Cardiac fibroblast (primary cell): Measurements from ENCODE around the gene TMEM9B.

Experiments
- DNase-seq, 2 donors: peaks; one replicate each; pipeline versions ENCODE4 v3.0.0 to v3.0.0-alpha.2; 2010; ENCODE audit warnings: low read depth in 2 of 2
- H3K4me3 ChIP-seq, 2 donors: replicated peaks in 1 of 2; 1 replicate in 1 of 2; 2 replicates in 1 of 2; pipeline ENCODE4 v1.5.1; 2011; ENCODE audit warnings: low read depth in 2 of 2, low read length in 2 of 2, mild to moderate bottlenecking in 2 of 2, moderate library complexity in 1 of 2
- CTCF ChIP-seq: IDR thresholded peaks from one replicate; pipeline ENCODE4 v1.5.1; 2011; ENCODE audit warnings: low read depth, mild to moderate bottlenecking, low read length, inconsistent platforms

Gene TMEM9B

GRCh38 chr11:9003573-9004182, 39.4 kb upstream of the TMEM9B start, which contains the start of gene NRIP3:
Gene NRIP3, minus strand, starts transcription at chr11:9004001. Its CDS starts 66 bp downstream, at chr11:9003935.
- peak; percentile 46 to 60 for DNase-seq
- TF ChIP-seq CTCF: no peak
- peak within 1 kb of the TSS; percentile 44 to 48 for H3K4me3 ChIP-seq

- peak overlapping the region; percentile 44 to 48 for H3K4me3 ChIP-seq
- DNase-seq: no peak
- no peak for TF ChIP-seq CTCF
Measured at GRCh38 chr11:9002920-9003572, 38.8 kb upstream of the TMEM9B start.

- DNase-seq: peak; percentile 55 to 92
- no peak for TF ChIP-seq CTCF
- H3K4me3 ChIP-seq: no peak overlapping the region
Measured at GRCh38 chr11:9001736-9002135, 37.5 kb upstream of the TMEM9B start.

- H3K4me3 ChIP-seq: no peak overlapping the region
- TF ChIP-seq CTCF: no peak
- DNase-seq: no peak
Measured at GRCh38 chr11:8998017-8998416, 33.8 kb upstream of the TMEM9B start.

GRCh38 chr11:8997451-8997850, 33.2 kb upstream of the TMEM9B start:
- TF ChIP-seq CTCF: no peak

GRCh38 chr11:8989453-8989852, 25.2 kb upstream of the TMEM9B start:
- no peak for TF ChIP-seq CTCF
- DNase-seq: peak; percentile 33 to 58
- H3K4me3 ChIP-seq: no peak overlapping the region

More at GRCh38 chr11:8997451-8997850, 33.2 kb upstream of the TMEM9B start:
- DNase-seq: no peak
- H3K4me3 ChIP-seq: no peak overlapping the region
